Measurements from ENCODE around the gene SLC36A3.
A peak's percentile ranks its signal among the peaks of the same experiment; 100 is the strongest.

Gene SLC36A3

DNA sequence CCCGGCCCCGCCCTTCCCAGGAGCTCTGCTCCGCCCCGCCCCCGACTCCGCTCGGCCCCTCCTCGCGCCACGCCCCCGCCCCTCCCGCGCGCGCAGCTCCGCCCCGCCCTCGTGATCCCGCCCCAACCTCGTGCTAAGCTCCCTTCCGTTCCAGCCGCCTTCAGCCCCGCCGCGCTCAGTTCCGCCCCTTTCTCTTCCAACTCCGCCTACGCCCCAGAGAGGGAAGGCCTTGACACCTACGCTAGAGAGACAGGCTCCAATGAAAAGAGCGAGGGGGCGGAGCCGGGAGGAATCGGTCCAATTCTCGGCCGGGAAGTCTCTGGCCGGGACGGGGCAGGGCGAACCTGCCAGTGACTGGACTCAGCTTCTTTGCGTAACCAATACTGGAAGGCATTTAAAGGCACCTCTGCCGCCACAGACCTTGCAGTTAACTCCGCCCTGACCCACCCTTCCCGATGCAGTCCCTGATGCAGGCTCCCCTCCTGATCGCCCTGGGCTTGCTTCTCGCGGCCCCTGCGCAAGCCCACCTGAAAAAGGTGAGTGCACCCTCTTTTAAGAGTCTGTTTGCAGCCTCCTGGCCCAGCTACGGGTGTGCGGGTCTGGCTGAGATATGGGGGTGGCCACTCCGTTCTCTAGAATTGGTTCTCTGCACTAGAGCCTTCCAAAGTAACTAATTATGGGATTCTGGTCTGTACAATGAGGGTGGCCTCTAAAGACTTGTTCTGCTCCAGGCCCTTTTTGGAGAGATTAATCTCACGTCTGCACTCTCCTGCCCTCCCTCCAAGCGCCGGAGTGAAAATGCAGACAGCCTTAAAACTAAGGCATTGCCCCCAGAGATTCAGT, 50.6 kb downstream of the SLC36A3 start, which contains the start of gene GM2A:
Gene GM2A, plus strand, starts transcription at position 424 of the 843 bp plus-strand sequence. Its CDS starts 32 bp downstream, at position 456.
- TF ChIP-seq, protein P1, sequence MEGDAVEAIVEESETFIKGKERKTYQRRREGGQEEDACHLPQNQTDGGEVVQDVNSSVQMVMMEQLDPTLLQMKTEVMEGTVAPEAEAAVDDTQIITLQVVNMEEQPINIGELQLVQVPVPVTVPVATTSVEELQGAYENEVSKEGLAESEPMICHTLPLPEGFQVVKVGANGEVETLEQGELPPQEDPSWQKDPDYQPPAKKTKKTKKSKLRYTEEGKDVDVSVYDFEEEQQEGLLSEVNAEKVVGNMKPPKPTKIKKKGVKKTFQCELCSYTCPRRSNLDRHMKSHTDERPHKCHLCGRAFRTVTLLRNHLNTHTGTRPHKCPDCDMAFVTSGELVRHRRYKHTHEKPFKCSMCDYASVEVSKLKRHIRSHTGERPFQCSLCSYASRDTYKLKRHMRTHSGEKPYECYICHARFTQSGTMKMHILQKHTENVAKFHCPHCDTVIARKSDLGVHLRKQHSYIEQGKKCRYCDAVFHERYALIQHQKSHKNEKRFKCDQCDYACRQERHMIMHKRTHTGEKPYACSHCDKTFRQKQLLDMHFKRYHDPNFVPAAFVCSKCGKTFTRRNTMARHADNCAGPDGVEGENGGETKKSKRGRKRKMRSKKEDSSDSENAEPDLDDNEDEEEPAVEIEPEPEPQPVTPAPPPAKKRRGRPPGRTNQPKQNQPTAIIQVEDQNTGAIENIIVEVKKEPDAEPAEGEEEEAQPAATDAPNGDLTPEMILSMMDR (conservative IDR thresholded peaks at IDR 0.05), result no peak
- H3K27ac ChIP-seq, result peak within 1 kb of the TSS; percentile 76

GRCh38 chr5:151251621-151252020, 51.9 kb downstream of the SLC36A3 start:
- TF ChIP-seq, protein P1 (conservative IDR thresholded peaks at IDR 0.05), result no peak
- H3K27ac ChIP-seq, result no peak overlapping the region

- H3K27ac ChIP-seq, result no peak overlapping the region
- TF ChIP-seq, protein P1 (conservative IDR thresholded peaks at IDR 0.05), result no peak
These were observed 52.5 kb downstream of the SLC36A3 start for GRCh38 chr5:151251001-151251551.

GRCh38 chr5:151250346-151251000, 53.1 kb downstream of the SLC36A3 start:
- H3K27ac ChIP-seq, result no peak overlapping the region
- TF ChIP-seq, protein P1 (conservative IDR thresholded peaks at IDR 0.05), result no peak

DNA sequence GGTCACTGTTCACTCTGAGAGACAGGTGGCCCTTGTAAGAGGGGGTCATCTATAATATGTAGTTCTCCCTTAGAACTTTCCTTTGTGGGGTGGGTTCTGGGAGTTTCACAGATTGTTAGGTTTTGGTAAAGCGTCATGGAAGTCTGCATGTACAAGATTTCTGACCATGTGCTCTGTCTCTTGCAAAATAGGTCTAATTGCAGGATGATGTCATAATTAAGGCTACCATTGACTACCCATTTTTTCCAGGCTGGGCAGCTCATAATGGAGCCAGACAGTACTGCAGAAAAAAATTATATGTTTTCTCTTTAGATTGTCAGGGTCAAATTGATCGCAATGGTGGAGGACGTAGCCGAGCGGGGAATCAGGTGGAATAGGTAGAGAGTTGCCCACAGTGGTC, 54.3 kb downstream of the SLC36A3 start:
- TF ChIP-seq, protein P1 (conservative IDR thresholded peaks at IDR 0.05), result no peak

GRCh38 chr5:151248651-151249050, 54.9 kb downstream of the SLC36A3 start:
- H3K27ac ChIP-seq, result no peak overlapping the region
- TF ChIP-seq, protein P1 (conservative IDR thresholded peaks at IDR 0.05), result no peak

More for the DNA sequence above, 54.3 kb downstream of the SLC36A3 start:
- no peak overlapping the region for H3K27ac ChIP-seq

- TF ChIP-seq, protein P1 (conservative IDR thresholded peaks at IDR 0.05), result no peak
- H3K27ac ChIP-seq, result no peak overlapping the region
These were observed 57.8 kb downstream of the SLC36A3 start for GRCh38 chr5:151245680-151246219.

All from VCaP (cell line).